Astrocyte of the cerebellum (primary cell): ENCODE data around the gene OGA.

ENCODE experiments used
- DNase-seq: peaks from one replicate; pipeline ENCODE4 v3.0.0-alpha.2; 2011; ENCODE audit warnings: low read depth
- H3K4me3 ChIP-seq: 2 replicates; pipeline ENCODE4 v1.5.1; 2011; ENCODE audit warnings: mild to moderate bottlenecking, low read depth, low read length, moderate library complexity
- in situ Hi-C: cut with HindIII; loops from 2 replicates; pipeline ENCODE4 v1.10.0; 2017; ENCODE audit warnings: low sequenced_read_pairs
- TF ChIP-seq, protein P1 (sequence below): IDR thresholded peaks from 2 replicates; pipeline ENCODE4 v1.5.1; 2012; ENCODE audit warnings: low read length, low read depth, moderate library complexity, mild to moderate bottlenecking; ENCODE audit errors: missing control alignments

Gene OGA

DNA sequence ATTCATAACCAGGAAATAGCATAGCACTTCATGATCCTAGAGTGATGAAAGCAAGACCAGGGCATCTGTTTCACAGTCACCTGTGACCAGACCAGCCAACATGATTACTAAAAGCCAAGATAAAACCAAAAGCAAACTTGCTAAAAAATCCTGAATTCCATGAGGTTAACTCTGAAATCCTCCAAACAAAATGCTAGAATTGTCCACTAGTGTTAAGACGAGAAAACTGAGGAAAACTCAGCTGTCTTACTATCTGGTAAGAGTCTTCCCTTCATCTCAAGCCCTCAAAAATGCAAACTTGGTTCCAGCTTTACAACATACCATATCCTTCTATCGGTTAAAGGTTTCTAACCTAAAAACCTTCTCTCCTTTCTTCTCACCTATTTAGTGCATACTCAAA lies 33.7 kb downstream of the OGA start:
- TF ChIP-seq, protein P1, sequence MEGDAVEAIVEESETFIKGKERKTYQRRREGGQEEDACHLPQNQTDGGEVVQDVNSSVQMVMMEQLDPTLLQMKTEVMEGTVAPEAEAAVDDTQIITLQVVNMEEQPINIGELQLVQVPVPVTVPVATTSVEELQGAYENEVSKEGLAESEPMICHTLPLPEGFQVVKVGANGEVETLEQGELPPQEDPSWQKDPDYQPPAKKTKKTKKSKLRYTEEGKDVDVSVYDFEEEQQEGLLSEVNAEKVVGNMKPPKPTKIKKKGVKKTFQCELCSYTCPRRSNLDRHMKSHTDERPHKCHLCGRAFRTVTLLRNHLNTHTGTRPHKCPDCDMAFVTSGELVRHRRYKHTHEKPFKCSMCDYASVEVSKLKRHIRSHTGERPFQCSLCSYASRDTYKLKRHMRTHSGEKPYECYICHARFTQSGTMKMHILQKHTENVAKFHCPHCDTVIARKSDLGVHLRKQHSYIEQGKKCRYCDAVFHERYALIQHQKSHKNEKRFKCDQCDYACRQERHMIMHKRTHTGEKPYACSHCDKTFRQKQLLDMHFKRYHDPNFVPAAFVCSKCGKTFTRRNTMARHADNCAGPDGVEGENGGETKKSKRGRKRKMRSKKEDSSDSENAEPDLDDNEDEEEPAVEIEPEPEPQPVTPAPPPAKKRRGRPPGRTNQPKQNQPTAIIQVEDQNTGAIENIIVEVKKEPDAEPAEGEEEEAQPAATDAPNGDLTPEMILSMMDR, result no peak
- no peak overlapping the region for H3K4me3 ChIP-seq
- DNase-seq, result no peak
- in situ Hi-C loops, result loop anchor here (5.0 kb wide), 1 partner anchor 33 kb away; the partner anchor contains the start of gene OGA

DNA sequence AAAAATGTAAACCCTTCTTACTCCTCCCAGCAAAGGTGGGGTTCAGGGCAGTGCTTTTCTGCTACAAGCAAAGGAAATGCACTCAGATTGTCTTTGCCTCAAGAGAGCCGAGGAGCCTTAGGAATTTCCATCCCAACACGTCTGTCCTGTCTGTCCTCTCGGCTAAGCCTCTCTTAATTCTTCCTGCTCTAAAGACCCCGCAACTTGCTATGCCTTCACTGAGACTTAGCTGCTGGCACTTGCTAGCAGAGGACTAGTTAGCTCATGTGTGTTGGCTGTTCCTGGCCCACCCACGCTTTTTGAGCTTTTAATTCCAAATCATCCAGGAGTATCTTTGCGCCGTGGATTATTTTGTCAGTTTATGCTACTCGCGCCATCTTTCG lies 34.5 kb downstream of the OGA start:
- TF ChIP-seq, protein P1, result no peak

DNA sequence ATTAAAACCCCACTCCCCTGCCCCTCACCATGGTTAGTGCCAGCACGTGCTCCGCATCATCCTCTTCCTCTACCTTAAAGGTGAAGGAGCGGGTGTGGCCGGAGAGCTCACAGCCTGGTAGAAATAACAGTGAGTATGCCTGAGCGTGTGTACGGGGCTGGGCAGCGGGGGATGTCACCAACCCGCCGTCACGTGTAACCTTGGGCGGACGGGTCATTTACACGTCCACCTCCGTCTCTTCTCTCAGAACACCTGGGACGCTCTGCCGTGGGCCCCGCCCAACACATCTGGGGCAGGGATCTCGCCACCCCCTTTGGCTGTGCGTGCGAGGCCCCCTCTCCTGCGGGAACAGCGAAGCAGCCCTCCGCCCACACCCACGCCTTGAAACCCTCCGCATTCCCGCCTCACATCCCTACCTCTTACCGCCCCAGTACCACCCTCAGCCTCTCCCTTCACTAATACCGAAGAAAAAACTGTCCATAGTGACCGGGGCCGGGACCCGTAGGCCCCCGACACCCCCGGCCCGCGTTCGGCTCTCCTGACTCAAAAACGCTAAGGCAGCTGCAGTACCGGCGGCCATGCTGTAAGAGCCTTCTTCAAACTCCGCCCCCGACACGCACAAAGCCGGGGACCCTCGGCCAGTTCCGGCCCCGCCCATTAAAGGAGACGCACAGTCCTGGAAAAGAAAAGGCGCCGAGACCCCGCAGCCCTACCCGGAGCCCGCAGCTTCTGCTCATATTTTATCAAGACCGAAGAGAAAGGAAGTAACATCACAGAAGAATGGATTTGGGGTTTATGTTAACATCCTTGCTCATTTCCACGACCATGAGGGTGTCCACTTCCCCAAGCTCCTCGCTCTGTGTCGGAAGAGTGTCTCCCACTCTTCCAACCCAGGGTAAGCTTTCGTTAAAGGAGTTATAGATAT lies 35.2 kb downstream of the OGA start, which contains the start of gene NPM3:
TSS of gene NPM3 (minus strand) at position 636 of the 925 bp plus-strand sequence. CDS start at position 580, 56 bp downstream.
- H3K4me3 ChIP-seq, result peak within 1 kb of the TSS; percentile 90
- TF ChIP-seq, protein P1, result no peak
- in situ Hi-C loops, result loop anchor here (5.0 kb wide), 1 partner anchor 34 kb away; the partner anchor contains the start of gene OGA
- peak; percentile 16 for DNase-seq

More for the DNA sequence above, 34.5 kb downstream of the OGA start:
- in situ Hi-C loops, result loop anchor here (5.0 kb wide), 1 partner anchor 34 kb away; the partner anchor contains the start of gene OGA
- no peak for DNase-seq
- peak overlapping the region; percentile 90 for H3K4me3 ChIP-seq

DNA sequence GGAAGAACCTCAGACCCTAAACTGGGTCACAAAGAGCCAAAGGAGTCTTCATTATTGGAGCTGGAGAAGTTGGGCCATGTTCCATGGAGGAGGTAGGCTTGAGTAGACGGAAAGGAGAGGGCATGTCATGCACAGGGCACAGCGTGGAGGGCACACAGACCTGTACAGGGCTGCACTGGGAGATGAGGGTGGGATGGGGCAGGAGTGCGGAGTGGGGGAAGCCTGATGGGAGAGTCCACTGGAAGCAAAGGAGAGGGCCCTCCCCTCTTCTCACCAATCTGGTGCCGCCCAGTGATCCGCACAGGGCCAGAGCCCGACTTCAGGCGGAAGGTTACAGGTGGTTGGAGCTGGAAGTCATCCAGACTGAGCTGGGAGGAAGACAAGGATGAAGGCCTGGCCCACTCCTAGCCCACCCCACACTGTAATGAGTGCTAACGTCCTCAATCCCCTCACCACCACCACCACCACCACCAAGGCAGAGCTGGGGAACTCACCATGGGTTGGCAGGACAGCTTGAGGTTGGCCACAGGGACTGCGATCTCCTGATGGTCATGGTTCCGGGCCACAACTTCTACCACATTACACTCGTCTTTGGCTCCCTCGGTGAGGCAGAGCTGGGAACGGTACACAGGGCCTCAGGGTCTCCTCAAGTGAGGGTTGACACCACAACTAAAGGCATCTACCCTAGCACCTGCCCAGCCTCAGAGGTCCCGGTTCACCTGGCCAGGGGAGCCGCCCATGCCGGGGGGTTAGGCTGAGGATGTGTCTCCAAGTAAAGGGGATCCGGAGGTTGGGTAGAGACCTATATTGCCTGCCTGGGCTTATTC lies 36.0 kb downstream of the OGA start:
- TF ChIP-seq, protein P1, result no peak
- H3K4me3 ChIP-seq, result peak overlapping the region; percentile 90
- DNase-seq, result no peak
- in situ Hi-C loops, result loop anchor here (5.0 kb wide), 1 partner anchor 35 kb away; the partner anchor contains the start of gene OGA

DNA sequence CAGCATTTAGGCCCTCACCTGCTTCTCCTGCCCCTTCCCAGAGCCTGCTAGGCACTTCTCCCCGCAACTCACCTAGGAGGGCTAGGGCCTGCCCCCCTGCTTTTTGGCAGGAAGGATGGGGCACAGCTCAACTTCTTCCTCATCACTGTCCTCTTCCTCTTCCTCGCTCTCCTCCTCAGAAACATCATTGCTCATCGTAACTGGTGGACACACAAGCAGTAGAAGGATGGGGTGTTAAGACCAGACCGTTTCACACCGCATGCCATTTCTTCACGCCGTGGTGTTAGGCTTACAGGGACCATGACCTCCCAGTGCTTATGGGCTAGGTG lies 36.6 kb downstream of the OGA start:
- in situ Hi-C loops, result loop anchor here (5.0 kb wide), 1 partner anchor 36 kb away; the partner anchor contains the start of gene OGA
- TF ChIP-seq, protein P1, result no peak
- H3K4me3 ChIP-seq, result no peak overlapping the region
- DNase-seq, result no peak
